HG02981 (cell line): ENCODE measurements around the gene FGD2.
"Not testable (repeated sequence)": the region's sequence is repeated elsewhere in the genome, so short reads cannot be mapped to it uniquely, and the experiment has no call there.

ENCODE experiments used
- ATAC-seq: cut with Tn5 transposase; IDR thresholded peaks from one replicate; pipeline ENCODE4 v1.9.1; 2021; ENCODE audit warnings: mild to moderate bottlenecking, moderate library complexity; ENCODE audit not compliant: unreplicated experiment

FGD2 gene

GRCh38 chr6:37038292-37039198, 33.1 kb downstream of the FGD2 start:
- ATAC-seq, result no peak

GRCh38 chr6:37039958-37040357, 34.5 kb downstream of the FGD2 start:
- no peak for ATAC-seq

GRCh38 chr6:37041521-37041920, 36.1 kb downstream of the FGD2 start:
- ATAC-seq, result no peak

- no peak for ATAC-seq
Observed at GRCh38 chr6:37042150-37042549, 36.7 kb downstream of the FGD2 start.

- ATAC-seq, result not testable (repeated sequence)
Observed at GRCh38 chr6:37043091-37043490, 37.6 kb downstream of the FGD2 start.

- no peak for ATAC-seq
Observed at GRCh38 chr6:37047346-37047688, 41.9 kb downstream of the FGD2 start.

- ATAC-seq, result no peak
Observed at GRCh38 chr6:37047689-37048402, 42.4 kb downstream of the FGD2 start.

- no peak for ATAC-seq
Observed at GRCh38 chr6:37048403-37048850, 43.0 kb downstream of the FGD2 start.

GRCh38 chr6:37048851-37049757, 43.6 kb downstream of the FGD2 start:
- peak; percentile 51 for ATAC-seq

- ATAC-seq, result no peak
Observed at GRCh38 chr6:37049758-37050044, 44.2 kb downstream of the FGD2 start.

- peak; percentile 36 for ATAC-seq
Observed at GRCh38 chr6:37050045-37050853, 44.8 kb downstream of the FGD2 start.

GRCh38 chr6:37050854-37051137, 45.3 kb downstream of the FGD2 start:
- no peak for ATAC-seq

- peak; percentile 37 for ATAC-seq
Observed at GRCh38 chr6:37051138-37052026, 45.9 kb downstream of the FGD2 start.

- ATAC-seq, result no peak
Observed at GRCh38 chr6:37052027-37052628, 46.7 kb downstream of the FGD2 start.

- ATAC-seq, result no peak
Observed at GRCh38 chr6:37053683-37054082, 48.2 kb downstream of the FGD2 start.

GRCh38 chr6:37054171-37054570, 48.7 kb downstream of the FGD2 start:
- no peak for ATAC-seq

GRCh38 chr6:37054580-37054979, 49.1 kb downstream of the FGD2 start:
- ATAC-seq, result no peak

GRCh38 chr6:37056112-37056403, 50.6 kb downstream of the FGD2 start:
- ATAC-seq, result no peak

GRCh38 chr6:37056439-37057127, 51.1 kb downstream of the FGD2 start:
- no peak for ATAC-seq
